Smooth muscle cell (in vitro differentiated cells): Measurements from ENCODE around the gene ELOVL7. TPM values are rescaled to one million over a fixed set of nuclear protein-coding genes. Genes with fewer than 3 reads are reported as not detected.

Experiments
- DNase-seq: peaks from one replicate; lab custom pipeline; 2025; ENCODE audit not compliant: unreplicated experiment; lab: John Stamatoyannopoulos, UW
- H2AFZ ChIP-seq: fragments of 200-600 bp; sonication (generic); 2 replicates; pipeline ENCODE4 v1.6.0; 2016; ENCODE audit warnings: antibody characterized with exemption, low read depth, mild to moderate bottlenecking
- H3F3A ChIP-seq: fragments of 200-600 bp; sonication (generic); 2 replicates; pipeline ENCODE4 v1.6.0; 2017; ENCODE audit warnings: antibody characterized with exemption, low read depth
- H3K27ac ChIP-seq: fragments of 200-600 bp; sonication (generic); 2 replicates; pipeline ENCODE4 v1.5.1; 2016; ENCODE audit warnings: low read depth, mild to moderate bottlenecking
- H3K27me3 ChIP-seq: fragments of 200-600 bp; sonication (generic); 2 replicates; pipeline ENCODE4 v1.6.1; 2016; ENCODE audit warnings: low read depth, mild to moderate bottlenecking
- H3K36me3 ChIP-seq: fragments of 200-600 bp; sonication (generic); 2 replicates; pipeline ENCODE4 v1.5.1; 2016; ENCODE audit warnings: low read depth
- H3K4me1 ChIP-seq: fragments of 200-600 bp; sonication (generic); 2 replicates; pipeline ENCODE4 v1.5.1; 2016; ENCODE audit warnings: low read depth
- H3K4me2 ChIP-seq: fragments of 200-600 bp; sonication (generic); 2 replicates; pipeline ENCODE4 v1.6.0; 2016; ENCODE audit warnings: mild to moderate bottlenecking
- H3K4me3 ChIP-seq: fragments of 200-600 bp; sonication (generic); 2 replicates; pipeline ENCODE4 v1.5.1; 2016; ENCODE audit warnings: mild to moderate bottlenecking
- H3K79me2 ChIP-seq: fragments of 200-600 bp; sonication (generic); 2 replicates; pipeline ENCODE4 v1.6.0; 2016; ENCODE audit warnings: low read depth, mild to moderate bottlenecking
- H3K9ac ChIP-seq: fragments of 200-600 bp; sonication (generic); 2 replicates; pipeline ENCODE4 v1.6.0; 2016; ENCODE audit warnings: low read depth
- H3K9me3 ChIP-seq: fragments of 200-600 bp; sonication (generic); replicated peaks from 2 replicates; pipeline ENCODE4 v1.5.1; 2016; ENCODE audit warnings: low read depth
- H4K20me1 ChIP-seq: fragments of 200-600 bp; sonication (generic); 2 replicates; pipeline ENCODE4 v1.6.0; 2016; ENCODE audit warnings: low read depth
- WGBS: methylation state at CpG from one replicate; pipeline ENCODE4 v1.1.7; 2016; ENCODE audit warnings: low lambda C conversion rate; 5-methylcytosine and 5-hydroxymethylcytosine counted together
- polyA plus RNA-seq: library from polyadenylated mRNA; unstranded; fragments of >200 nt; fragmentation: Nextera tagmentation; extraction: Ambion mirVana; gene quantifications from 2 replicates; pipeline ENCODE4 v1.2.1, GENCODE V29; 2016
- total RNA-seq: library from RNA; depleted of rRNA; stranded (reverse); fragments of >200 nt; gene quantifications from 2 replicates; pipeline ENCODE4 v1.2.3, GENCODE V29; 2014
- TF ChIP-seq, protein P1 (sequence below): fragments of 200-600 bp; sonication (generic); IDR thresholded peaks from 2 replicates; pipeline ENCODE4 v1.5.1; 2017; ENCODE audit warnings: borderline replicate concordance, mild to moderate bottlenecking, antibody characterized with exemption; ENCODE audit not compliant: insufficient read depth, poor library complexity, severe bottlenecking

Gene ELOVL7
- total and polyA plus RNA-seq, 2 experiments from 2014 or later: 1.0 to 5.0 TPM

DNA sequence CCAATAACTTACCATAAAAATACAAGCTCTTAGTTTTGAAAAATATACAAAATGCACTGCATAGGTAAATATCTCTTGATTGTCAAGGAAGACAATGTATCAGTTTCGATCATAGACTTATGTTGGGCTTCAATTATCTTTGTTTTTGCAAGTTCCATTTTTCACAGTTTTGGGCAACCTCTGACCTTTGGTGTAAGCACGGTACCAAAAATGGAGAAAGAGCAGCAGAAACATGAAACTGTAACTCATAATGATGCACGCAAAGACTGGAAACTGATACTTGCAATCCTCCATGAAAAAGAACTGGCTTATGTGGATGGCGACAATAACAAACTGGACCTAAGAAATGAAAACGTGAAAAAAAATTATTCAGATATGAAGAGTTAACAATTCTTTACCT, 89.6 kb downstream of the ELOVL7 start:
- 92% methylated on average over 5 of the region's 5 CpGs for WGBS
- H3F3A ChIP-seq: no peaks in the 10 kb centered on the region
- H4K20me1 ChIP-seq: no peaks in the 10 kb centered on the region
- H3K36me3 ChIP-seq: no peaks in the 10 kb centered on the region
- H3K4me1 ChIP-seq: no peaks in the 10 kb centered on the region
- no peak overlapping the region for H3K4me3 ChIP-seq
- no peaks in the 10 kb centered on the region for H3K27me3 ChIP-seq
- no peak overlapping the region for H3K4me2 ChIP-seq
- TF ChIP-seq, protein P1, sequence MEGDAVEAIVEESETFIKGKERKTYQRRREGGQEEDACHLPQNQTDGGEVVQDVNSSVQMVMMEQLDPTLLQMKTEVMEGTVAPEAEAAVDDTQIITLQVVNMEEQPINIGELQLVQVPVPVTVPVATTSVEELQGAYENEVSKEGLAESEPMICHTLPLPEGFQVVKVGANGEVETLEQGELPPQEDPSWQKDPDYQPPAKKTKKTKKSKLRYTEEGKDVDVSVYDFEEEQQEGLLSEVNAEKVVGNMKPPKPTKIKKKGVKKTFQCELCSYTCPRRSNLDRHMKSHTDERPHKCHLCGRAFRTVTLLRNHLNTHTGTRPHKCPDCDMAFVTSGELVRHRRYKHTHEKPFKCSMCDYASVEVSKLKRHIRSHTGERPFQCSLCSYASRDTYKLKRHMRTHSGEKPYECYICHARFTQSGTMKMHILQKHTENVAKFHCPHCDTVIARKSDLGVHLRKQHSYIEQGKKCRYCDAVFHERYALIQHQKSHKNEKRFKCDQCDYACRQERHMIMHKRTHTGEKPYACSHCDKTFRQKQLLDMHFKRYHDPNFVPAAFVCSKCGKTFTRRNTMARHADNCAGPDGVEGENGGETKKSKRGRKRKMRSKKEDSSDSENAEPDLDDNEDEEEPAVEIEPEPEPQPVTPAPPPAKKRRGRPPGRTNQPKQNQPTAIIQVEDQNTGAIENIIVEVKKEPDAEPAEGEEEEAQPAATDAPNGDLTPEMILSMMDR: no peak
- DNase-seq: no peak
- H3K27ac ChIP-seq: no peak overlapping the region
- H3K79me2 ChIP-seq: no peaks in the 10 kb centered on the region
- H2AFZ ChIP-seq: no peak overlapping the region
- H3K9ac ChIP-seq: no peak overlapping the region
- no peaks in the 10 kb centered on the region for H3K9me3 ChIP-seq

DNA sequence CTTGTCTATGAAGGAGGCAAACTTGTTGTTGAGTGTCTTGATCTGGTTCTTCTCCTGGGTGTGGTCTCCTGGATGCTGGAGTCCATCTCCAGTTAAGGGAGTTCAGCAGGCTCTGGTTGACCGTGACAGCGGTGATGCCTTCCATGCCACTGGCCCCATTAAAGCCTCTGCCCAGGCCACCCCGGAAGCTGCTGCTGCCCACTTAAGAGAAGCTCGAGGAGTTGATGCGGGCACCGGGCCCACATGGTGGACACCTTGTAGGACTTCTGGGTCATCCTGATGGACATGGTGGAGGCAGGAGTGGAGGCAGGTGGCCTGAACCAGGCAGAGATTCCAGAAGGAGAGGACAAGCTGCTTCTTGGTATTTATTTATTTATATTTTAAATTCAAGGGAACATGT, 99.4 kb downstream of the ELOVL7 start:
- TF ChIP-seq, protein P1: no peak
- Histone ChIP-seq H2AFZ (no peak overlapping the region), H3K27ac (no peak overlapping the region), H3K4me3 (no peak overlapping the region), H3K9ac (no peak overlapping the region), H3K4me1 (no peaks in the 10 kb centered on the region), H3K4me2 (no peak overlapping the region), H3K79me2 (no peaks in the 10 kb centered on the region), H3K9me3 (no peaks in the 10 kb centered on the region), H3K36me3 (no peaks in the 10 kb centered on the region), H4K20me1 (no peaks in the 10 kb centered on the region), H3K27me3 (no peaks in the 10 kb centered on the region), H3F3A (no peaks in the 10 kb centered on the region)
- no peak for DNase-seq
- WGBS: 97% methylated on average over 6 of the region's 6 CpGs

DNA sequence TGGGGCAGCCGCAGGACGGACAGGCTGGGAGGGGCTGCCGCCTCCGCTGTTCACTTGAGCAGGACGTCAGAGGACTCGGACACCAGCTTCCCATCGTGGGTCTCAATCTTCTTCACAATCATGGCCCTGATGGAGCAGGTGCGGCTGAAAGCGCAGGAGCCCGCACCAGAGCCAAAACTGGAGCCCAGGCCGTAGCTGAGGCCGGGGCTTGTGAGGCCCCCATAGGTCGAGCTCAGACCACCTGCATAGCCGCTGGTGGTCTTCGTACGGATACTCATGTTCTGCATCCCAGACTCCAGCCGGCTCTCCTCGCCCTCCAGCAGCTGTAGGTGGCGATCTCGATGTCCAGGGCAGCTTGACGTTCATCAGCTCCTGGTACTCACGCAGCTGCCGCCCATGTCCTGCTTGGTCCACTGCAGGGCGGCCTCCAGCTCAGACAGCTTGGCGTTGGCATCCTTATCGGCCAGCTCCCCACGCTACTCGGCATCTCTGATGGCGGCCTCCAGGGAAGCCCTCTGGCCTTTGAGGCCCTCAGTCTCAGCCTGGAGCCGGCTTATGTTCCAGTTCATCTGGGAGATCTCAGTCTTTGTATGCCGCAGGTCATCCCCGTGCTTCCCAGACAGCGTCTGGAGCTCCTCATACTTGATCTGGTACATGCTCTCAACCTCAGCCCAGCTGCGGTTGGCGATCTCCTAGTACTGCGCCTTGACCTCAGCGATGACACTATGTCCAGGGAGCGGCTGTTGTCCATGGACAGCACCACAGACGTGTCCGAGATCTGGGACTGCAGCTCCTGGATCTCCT, 100.4 kb downstream of the ELOVL7 start:
- H2AFZ ChIP-seq: no peak overlapping the region
- no peak overlapping the region for H3K4me3 ChIP-seq
- no peaks in the 10 kb centered on the region for H3K4me1 ChIP-seq
- no peaks in the 10 kb centered on the region for H3K79me2 ChIP-seq
- no peak overlapping the region for H3K9ac ChIP-seq
- no peaks in the 10 kb centered on the region for H3K36me3 ChIP-seq
- no peaks in the 10 kb centered on the region for H3K9me3 ChIP-seq
- no peak overlapping the region for H3K4me2 ChIP-seq
- DNase-seq: no peak
- no peaks in the 10 kb centered on the region for H4K20me1 ChIP-seq
- H3K27ac ChIP-seq: no peak overlapping the region
- H3K27me3 ChIP-seq: no peaks in the 10 kb centered on the region
- TF ChIP-seq, protein P1: no peak
- 94% methylated on average over 40 of the region's 40 CpGs for WGBS
- no peaks in the 10 kb centered on the region for H3F3A ChIP-seq

DNA sequence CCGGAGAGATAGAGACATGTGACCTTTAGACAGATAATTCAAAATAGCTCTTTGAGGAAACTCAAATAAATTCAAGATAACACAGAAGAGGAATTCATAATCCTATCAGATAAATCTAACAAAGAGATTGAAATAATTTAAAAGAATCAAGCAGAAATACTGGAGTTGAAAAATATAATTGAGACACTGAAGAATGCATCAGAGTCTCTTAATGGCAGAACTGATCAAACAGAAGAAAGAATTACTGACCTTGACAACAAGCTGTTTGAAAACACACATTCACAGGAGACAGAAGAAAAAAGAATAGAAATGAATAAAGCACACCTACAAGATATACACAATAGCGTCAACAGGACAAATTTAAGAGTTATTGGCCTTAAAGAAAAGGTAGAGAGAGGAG, 103.7 kb downstream of the ELOVL7 start:
- no peaks in the 10 kb centered on the region for H3K4me1 ChIP-seq
- no peak overlapping the region for H3K4me2 ChIP-seq
- H4K20me1 ChIP-seq: no peaks in the 10 kb centered on the region
- no peaks in the 10 kb centered on the region for H3K79me2 ChIP-seq
- no peaks in the 10 kb centered on the region for H3K9me3 ChIP-seq
- H3K4me3 ChIP-seq: no peak overlapping the region
- WGBS: 98% methylated on average over 2 of the region's 2 CpGs
- H3K27me3 ChIP-seq: no peaks in the 10 kb centered on the region
- DNase-seq: no peak
- H2AFZ ChIP-seq: no peak overlapping the region
- no peak overlapping the region for H3K9ac ChIP-seq
- TF ChIP-seq, protein P1: no peak
- H3K36me3 ChIP-seq: no peaks in the 10 kb centered on the region
- H3F3A ChIP-seq: no peaks in the 10 kb centered on the region
- H3K27ac ChIP-seq: no peak overlapping the region
